ENCODE data around the gene TUBA4B.
A peak's percentile ranks its signal among the peaks of the same experiment; 100 is the strongest.

DNA sequence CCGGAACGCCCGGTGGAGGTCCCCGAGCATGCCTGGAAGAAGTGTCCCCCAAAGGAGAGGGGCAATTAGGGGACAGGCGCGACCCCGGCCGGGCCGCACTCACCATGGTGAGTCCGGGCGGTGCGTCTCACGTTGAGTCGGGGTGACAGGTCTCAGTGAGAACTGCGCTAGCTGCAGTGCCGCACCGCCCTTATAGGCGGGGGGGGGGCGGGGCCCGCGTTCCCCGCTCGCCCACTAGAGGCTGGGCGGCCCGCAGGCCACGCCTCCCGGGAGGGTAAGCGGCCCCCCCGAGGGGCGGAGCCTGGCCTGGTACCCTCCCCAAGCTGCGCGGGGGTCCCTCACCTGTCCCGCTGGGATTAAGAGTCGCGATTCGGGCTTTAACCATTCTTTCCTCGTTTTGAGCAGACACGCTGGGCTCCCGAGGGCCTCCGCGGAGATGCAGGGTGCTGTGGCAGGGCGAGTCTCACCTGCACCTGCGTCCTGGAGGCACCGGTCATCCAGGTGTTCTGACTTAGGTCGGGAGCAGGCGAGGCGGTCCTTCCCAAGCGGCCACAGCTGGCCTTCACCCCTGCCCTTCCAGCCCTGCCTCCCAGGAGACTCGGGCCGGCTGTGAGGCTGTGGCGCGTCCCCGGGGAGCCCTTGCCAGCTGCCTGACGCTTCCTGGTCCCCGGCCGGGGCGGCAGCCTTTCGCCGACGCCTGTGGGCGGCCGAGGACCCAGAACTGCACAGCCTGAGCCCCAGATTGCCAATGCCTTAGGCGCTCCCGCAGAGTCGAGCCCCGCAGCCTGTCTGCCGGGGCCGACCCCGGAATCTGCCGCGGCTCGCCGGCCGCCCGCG is 928 bp downstream of the TUBA4B start, which contains the start of gene TUBA4A:
- TF ChIP-seq POLR2AphosphoS5 (IDR thresholded peaks at IDR 0.05), result peak; percentile 98
- peak; percentile 100 for TF ChIP-seq POLR2A (IDR thresholded peaks at IDR 0.05)
- TF ChIP-seq CTCF (IDR thresholded peaks at IDR 0.05), result peak; percentile 17 to 81 (median 44)

Data from prostate gland (tissue), 2 donors.